NOMO-1 treated with DMSO at 0.1 percent for 48 hours (cell line): ENCODE results near the gene ALK.

Source experiments
- DNase-seq: peaks from one replicate; lab custom pipeline; 2025; ENCODE audit not compliant: unreplicated experiment; lab: John Stamatoyannopoulos, UW

ALK gene

GRCh38 chr2:29182920-29183319 is 738.5 kb downstream of the ALK start:
- no peak for DNase-seq

- DNase-seq, result no peak
Observed at GRCh38 chr2:29182334-29182733, 739.1 kb downstream of the ALK start.

- DNase-seq, result no peak
Observed at GRCh38 chr2:29175338-29175737, 746.0 kb downstream of the ALK start.

GRCh38 chr2:29174937-29175336 is 746.4 kb downstream of the ALK start:
- DNase-seq, result no peak

- no peak for DNase-seq
Observed at GRCh38 chr2:29166242-29167039, 754.9 kb downstream of the ALK start.

GRCh38 chr2:29165362-29166241 is 755.8 kb downstream of the ALK start:
- no peak for DNase-seq

GRCh38 chr2:29164091-29164846 is 757.1 kb downstream of the ALK start:
- peak; percentile 2 for DNase-seq

- DNase-seq, result no peak
Observed at GRCh38 chr2:29162204-29162928, 759.0 kb downstream of the ALK start.

GRCh38 chr2:29160184-29160583 is 761.2 kb downstream of the ALK start:
- no peak for DNase-seq

GRCh38 chr2:29159125-29159524 is 762.3 kb downstream of the ALK start:
- no peak for DNase-seq

GRCh38 chr2:29157131-29157530 is 764.3 kb downstream of the ALK start:
- no peak for DNase-seq

- DNase-seq, result no peak
Observed at GRCh38 chr2:29155578-29155977, 765.8 kb downstream of the ALK start.

- no peak for DNase-seq
Observed at GRCh38 chr2:29154610-29155009, 766.8 kb downstream of the ALK start.

- no peak for DNase-seq
Observed at GRCh38 chr2:29147963-29148362, 773.4 kb downstream of the ALK start.

GRCh38 chr2:29146197-29146596 is 775.2 kb downstream of the ALK start:
- DNase-seq, result no peak

GRCh38 chr2:29143657-29144056 is 777.7 kb downstream of the ALK start:
- DNase-seq, result no peak
